HepG2 (cell line): ENCODE data around the gene C19orf44. TPM values are rescaled to one million over a fixed set of nuclear protein-coding genes. Genes with fewer than 3 reads are reported as not detected.

Experiments
- ATAC-seq: fragments of 200-7000 bp; cut with Tn5 transposase; 3 replicates; pipeline ENCODE4 v1.9.1; 2020; ENCODE audit warnings: mild to moderate bottlenecking, moderate library complexity
- BruUV-seq: library from RNA; stranded (reverse); fragments of 400-500 nt; replicated peaks from 2 replicates; lab custom pipeline; 2021; lab: Mats Ljungman, UMichigan
- CTCF ChIA-PET: fragments of 300-600 bp; formaldehyde crosslinking; extraction: SDS; loops from one replicate; lab custom pipeline; 2021; ENCODE audit warnings: low total read pairs, inconsistent platforms, low intra/inter-chr PET ratio; lab: Yijun Ruan, JAX
- POLR2A ChIA-PET: fragments of 350-600 bp; sonication (Branson Sonifier 250); formaldehyde crosslinking; loops from one replicate; lab custom pipeline; 2020; ENCODE audit warnings: antibody characterized with exemption, inconsistent platforms; lab: Yijun Ruan, JAX
- DNase-seq: peaks from one replicate; pipeline ENCODE4 v3.0.0-alpha.2; 2015; ENCODE audit warnings: low spot score
- FAIRE-seq: peaks from 3 replicates; lab custom pipeline; 2011; peaks lifted over from hg19 to GRCh38; lab: Jason Lieb, UNC
- H2AFZ ChIP-seq: one replicate; pipeline ENCODE4 v1.6.1; 2011; ENCODE audit warnings: low read length, inconsistent platforms
- H3K27ac ChIP-seq: fragments of 300-600 bp; 3 replicates; pipeline ENCODE4 v1.8.0; 2011; ENCODE audit warnings: mixed run types, mild to moderate bottlenecking, mixed read lengths, low read length, inconsistent platforms; ENCODE audit not compliant: insufficient read depth; ENCODE audit errors: extremely low read length
- H3K27me3 ChIP-seq, 2 experiments: fragments of 200-600 bp in 1 of 2; 2 replicates in 1 of 2; 3 replicates in 1 of 2; pipeline versions ENCODE4 v1.6.0 to v1.8.0; 2011; ENCODE audit warnings: low read length in 2 of 2, mild to moderate bottlenecking in 2 of 2, moderate library complexity in 2 of 2, inconsistent platforms in 1 of 2; ENCODE audit not compliant: insufficient read depth in 2 of 2, control insufficient read depth in 1 of 2
- H3K36me3 ChIP-seq, 2 experiments: fragments of 200-600 bp in 1 of 2; replicated peaks in 1 of 2; 2 replicates in 1 of 2; 3 replicates in 1 of 2; pipeline versions ENCODE4 v1.5.1 to v1.8.0; 2011; ENCODE audit warnings: low read length in 2 of 2, inconsistent platforms in 1 of 2; ENCODE audit not compliant: insufficient read depth in 2 of 2, control insufficient read depth in 1 of 2
- H3K4me1 ChIP-seq: 2 replicates; pipeline ENCODE4 v1.5.1; 2012; ENCODE audit warnings: low read length, inconsistent platforms; ENCODE audit not compliant: insufficient read depth
- H3K4me2 ChIP-seq: 2 replicates; pipeline ENCODE4 v1.6.0; 2011; ENCODE audit warnings: low read depth, low read length, inconsistent platforms
- H3K4me3 ChIP-seq, 3 experiments: fragments of 200-600 bp in 1 of 3; sonication (generic), shearing (Covaris generic) in 1 of 3; replicated peaks in 1 of 3; 2 replicates each; pipeline ENCODE4 v1.5.1; 2011 to 2016; ENCODE audit warnings: low read length in 3 of 3, inconsistent platforms in 2 of 3, low read depth in 2 of 3, mild to moderate bottlenecking in 2 of 3, control low read depth in 1 of 3, mixed read lengths in 1 of 3; ENCODE audit not compliant: insufficient read depth in 1 of 3
- H3K79me2 ChIP-seq: one replicate; pipeline ENCODE4 v1.6.1; 2011; ENCODE audit warnings: low read length, inconsistent platforms; ENCODE audit not compliant: insufficient read depth
- H3K9ac ChIP-seq: 2 replicates; pipeline ENCODE4 v1.6.0; 2011; ENCODE audit warnings: mild to moderate bottlenecking, low read depth, low read length, inconsistent platforms; ENCODE audit not compliant: insufficient read depth
- H3K9me3 ChIP-seq: 2 replicates; pipeline ENCODE4 v1.5.1; 2012; ENCODE audit warnings: mild to moderate bottlenecking, low read length
- H4K20me1 ChIP-seq: 2 replicates; pipeline ENCODE4 v1.6.0; 2011; ENCODE audit warnings: inconsistent platforms, mild to moderate bottlenecking, low read length, moderate library complexity; ENCODE audit not compliant: insufficient read depth
- DBP ChIP-seq: sonication (generic); formaldehyde crosslinking; IDR thresholded peaks from 2 replicates; pipeline ENCODE4 v1.4.0; 2020; ENCODE audit warnings: missing genetic modification reagents; ENCODE audit errors: not compliant biosample characterization
- DNMT3B ChIP-seq: conservative IDR thresholded peaks from 2 replicates; pipeline ENCODE4 v1.6.1; 2016; ENCODE audit warnings: missing biosample characterization, control low read depth
- ETV6 ChIP-seq: sonication (generic); formaldehyde crosslinking; conservative IDR thresholded peaks from 2 replicates; pipeline ENCODE4 v1.4.0; 2020; ENCODE audit warnings: missing genetic modification reagents
- MATR3 ChIP-seq: sonication (generic); formaldehyde crosslinking; IDR thresholded peaks from 2 replicates; pipeline ENCODE4 v1.4.0; 2020; ENCODE audit warnings: missing genetic modification reagents
- PRDM4 ChIP-seq: sonication (generic); formaldehyde crosslinking; IDR thresholded peaks from 2 replicates; pipeline ENCODE4 v1.9.0; 2021; ENCODE audit warnings: missing genetic modification reagents, borderline replicate concordance
- RBAK ChIP-seq: sonication (generic); formaldehyde crosslinking; IDR thresholded peaks from 2 replicates; pipeline ENCODE4 v1.5.1; 2020; ENCODE audit warnings: mild to moderate bottlenecking, missing genetic modification reagents
- RELA ChIP-seq: sonication (generic); formaldehyde crosslinking; IDR thresholded peaks from 2 replicates; pipeline ENCODE4 v1.4.0; 2020; ENCODE audit warnings: missing genetic modification reagents
- TOE1 ChIP-seq: sonication (generic); formaldehyde crosslinking; IDR thresholded peaks from 2 replicates; pipeline ENCODE4 v1.4.0; 2020; ENCODE audit warnings: mild to moderate bottlenecking, missing genetic modification reagents
- ZNF3 ChIP-seq: IDR thresholded peaks from 2 replicates; pipeline ENCODE4 v1.7.0; 2017; ENCODE audit warnings: inconsistent platforms
- ZNF407 ChIP-seq: sonication (generic); formaldehyde crosslinking; IDR thresholded peaks from one replicate; pipeline ENCODE4 v1.5.1; 2020; ENCODE audit warnings: mild to moderate bottlenecking, missing genetic modification reagents; ENCODE audit errors: not compliant biosample characterization
- ZNF580 ChIP-seq: IDR thresholded peaks from 2 replicates; pipeline ENCODE4 v1.6.1; 2016; ENCODE audit warnings: low read depth, borderline replicate concordance
- ZNF614 ChIP-seq: IDR thresholded peaks from 2 replicates; pipeline ENCODE4 v1.6.1; 2018; ENCODE audit warnings: missing biosample characterization, missing genetic modification reagents, inconsistent platforms, borderline replicate concordance
- ZNF709 ChIP-seq: sonication (generic); formaldehyde crosslinking; IDR thresholded peaks from 2 replicates; pipeline ENCODE4 v1.5.0; 2020; ENCODE audit warnings: mild to moderate bottlenecking, missing genetic modification reagents
- WGBS: methylation state at CpG from one replicate; pipeline ENCODE4 v1.1.6; 2017; ENCODE audit warnings: low lambda C conversion rate; 5-methylcytosine and 5-hydroxymethylcytosine counted together
- in situ Hi-C: cut with HindIII; loops from 2 replicates; pipeline ENCODE4 v1.10.0; 2017; ENCODE audit warnings: low pct_unique_long_range_greater_than_20kb; ENCODE audit not compliant: extremely low pct_ligation_motif_present
- intact Hi-C: fragments of 100-400 bp; cut with micrococcal nuclease; formaldehyde crosslinking; loops from one replicate; pipeline ENCODE4 v1.10.0; 2022; ENCODE audit not compliant: unreplicated experiment
- polyA plus RNA-seq, 8 experiments: library from polyadenylated mRNA; depleted of rRNA in 3 of 8; stranded (reverse) in 7 of 8; unstranded in 1 of 8; fragments of >200 nt; fragmentation: Illumina TruSeq in 4 of 8; extraction: Trizol in 4 of 8; gene quantifications; 2 replicates each; pipeline versions ENCODE4 v1.2.1 to v1.2.3, GENCODE V29; 2011 to 2016; ENCODE audit warnings: low read depth in 4 of 8, missing spikeins in 1 of 8, mixed read lengths in 1 of 8; ENCODE audit not compliant: insufficient read depth in 1 of 8
- total RNA-seq, 5 experiments: library from RNA; depleted of rRNA; stranded (reverse); fragments of >200 nt; fragmentation: Illumina TruSeq; extraction: Trizol; gene quantifications; 2 replicates each; pipeline ENCODE4 v1.2.3, GENCODE V29; 2016; ENCODE audit warnings: low read depth in 1 of 5

The C19orf44 gene
- total and polyA plus RNA-seq, 2 of the 13 experiments (the other 11 are each of a cell fraction or from before 2014, with no cell fraction given), result 3.2 to 4.3 TPM

GRCh38 chr19:16554776-16555175 lies 58.6 kb downstream of the C19orf44 start:
- Histone ChIP-seq H3K4me3 (no peak overlapping the region), H3K36me3 (peaks cover 22 to 36% of the 10 kb centered on the region in 2 experiments), H3K9ac (no peak overlapping the region), H2AFZ (no peak overlapping the region), H3K9me3 (no peaks in the 10 kb centered on the region), H3K4me2 (no peak overlapping the region), H3K27ac (no peak overlapping the region), H3K27me3 (no peaks in the 10 kb centered on the region), H3K79me2 (no peaks in the 10 kb centered on the region), H4K20me1 (no peaks in the 10 kb centered on the region), H3K4me1 (no peaks in the 10 kb centered on the region)
- BruUV-seq, result no TSS peak
- intact Hi-C loops, result no loop called here
- POLR2A ChIA-PET, result no interaction called here
- ATAC-seq (no peak), DNase-seq (no peak), FAIRE-seq (no peak)
- TF ChIP-seq PRDM4 (no peak), ZNF580 (CRISPR knock-in tag) (no peak), ZNF614 (CRISPR knock-in tag) (no peak), RELA (CRISPR knock-in tag) (no peak), DNMT3B (no peak), TOE1 (CRISPR knock-in tag) (no peak), ZNF709 (CRISPR knock-in tag) (no peak), ETV6 (no peak), DBP (CRISPR knock-in tag) (no peak), MATR3 (CRISPR knock-in tag) (no peak), RBAK (no peak), ZNF3 (CRISPR knock-in tag) (no peak), ZNF407 (CRISPR knock-in tag) (no peak)
- 93% methylated on average over 8 of the region's 8 CpGs for WGBS
- in situ Hi-C loops, result no loop called here
- CTCF ChIA-PET, result no interaction called here
